ENCODE data around the gene PERCC1. TPM values are rescaled to one million over a fixed set of nuclear protein-coding genes. Genes with fewer than 3 reads are reported as not detected.

Gene PERCC1
- total RNA-seq, 1 experiment from 2014 or later = not detected

GRCh38 chr16:1432388-1433262 is 1.7 kb downstream of the PERCC1 start:
- Mint-ChIP-seq H3K27ac (no peak overlapping the region), H3K4me1 (no peaks in the 10 kb centered on the region), H3K4me3 (no peak overlapping the region), H3K36me3 (no peaks in the 10 kb centered on the region), H3K9me3 (no peaks in the 10 kb centered on the region), H3K27me3 (ENCODE audit: low read depth) (no peaks in the 10 kb centered on the region)
- TF ChIP-seq FOXP1 (CRISPR knock-in tag; IDR thresholded peaks at IDR 0.05; ENCODE audit: borderline replicate concordance) (no peak), ZNF232 (CRISPR knock-in tag; IDR thresholded peaks at IDR 0.05) (no peak), NR2C2 (CRISPR knock-in tag; IDR thresholded peaks at IDR 0.05) (no peak), ELF4 (CRISPR knock-in tag; IDR thresholded peaks at IDR 0.05; ENCODE audit: low read depth) (no peak), CBFB (CRISPR knock-in tag; IDR thresholded peaks at IDR 0.05; ENCODE audit: low read depth) (no peak), TEAD4 (CRISPR knock-in tag; IDR thresholded peaks at IDR 0.05) (no peak), TEAD1 (CRISPR knock-in tag; IDR thresholded peaks at IDR 0.05) (no peak), ATF3 (CRISPR knock-in tag; conservative IDR thresholded peaks at IDR 0.05) (no peak), ESRRA (CRISPR knock-in tag; IDR thresholded peaks at IDR 0.05; ENCODE audit: borderline replicate concordance) (no peak), ZNF317 (CRISPR knock-in tag; IDR thresholded peaks at IDR 0.05; ENCODE audit: borderline replicate concordance, low read depth) (no peak), PRDM15 (CRISPR knock-in tag; IDR thresholded peaks at IDR 0.05) (no peak), OVOL2 (CRISPR knock-in tag; IDR thresholded peaks at IDR 0.05; ENCODE audit: borderline replicate concordance) (no peak), TCF7 (CRISPR knock-in tag; IDR thresholded peaks at IDR 0.05; ENCODE audit: low read depth) (no peak)
- ATAC-seq (no peak), DNase-seq (ENCODE audit: low spot score) (no peak)
- POLR2A ChIA-PET = no interaction called here
- CTCF ChIA-PET = no interaction called here

GRCh38 chr16:1433263-1433560 is 2.3 kb downstream of the PERCC1 start:
- no peak overlapping the region for H3K27ac Mint-ChIP-seq
- DNase-seq (ENCODE audit: low spot score) (no peak), ATAC-seq (no peak)
- H3K4me1 Mint-ChIP-seq = no peaks in the 10 kb centered on the region
- no peaks in the 10 kb centered on the region for H3K36me3 Mint-ChIP-seq
- ChIA-PET POLR2A (no interaction called here), CTCF (no interaction called here)
- no peaks in the 10 kb centered on the region for H3K9me3 Mint-ChIP-seq
- no peaks in the 10 kb centered on the region for H3K27me3 Mint-ChIP-seq (ENCODE audit: low read depth)
- no peak overlapping the region for H3K4me3 Mint-ChIP-seq
- TF ChIP-seq ZNF317 (CRISPR knock-in tag; IDR thresholded peaks at IDR 0.05; ENCODE audit: borderline replicate concordance, low read depth) (no peak), ERG (CRISPR knock-in tag; IDR thresholded peaks at IDR 0.05) (no peak), AFF4 (CRISPR knock-in tag; IDR thresholded peaks at IDR 0.05; ENCODE audit: borderline replicate concordance) (no peak), NR2C2 (CRISPR knock-in tag; IDR thresholded peaks at IDR 0.05) (no peak), PRDM15 (CRISPR knock-in tag; IDR thresholded peaks at IDR 0.05) (no peak), ATF3 (CRISPR knock-in tag; conservative IDR thresholded peaks at IDR 0.05) (no peak), TEAD1 (CRISPR knock-in tag; IDR thresholded peaks at IDR 0.05) (no peak), E2F4 (CRISPR knock-in tag; IDR thresholded peaks at IDR 0.05; ENCODE audit: borderline replicate concordance, low read depth) (no peak)
